Neural cell (in vitro differentiated cells): ENCODE data around the gene FRAT2. TPM values are rescaled to one million over a fixed set of nuclear protein-coding genes. Genes with fewer than 3 reads are reported as not detected.

Experiments
- H2AFZ ChIP-seq: fragments of 200-600, 300-800 bp; sonication (generic), shearing (Covaris generic); 2 replicates; pipeline ENCODE4 v1.6.0; 2014; ENCODE audit warnings: low read depth, mild to moderate bottlenecking, antibody characterized with exemption, low read length, moderate library complexity
- H3F3A ChIP-seq: fragments of 200-600 bp; shearing (Covaris generic); 2 replicates; pipeline ENCODE4 v1.6.1; 2016; ENCODE audit warnings: mild to moderate bottlenecking, moderate library complexity, mixed read lengths, antibody characterized with exemption, low read length; ENCODE audit not compliant: insufficient read depth, poor library complexity, severe bottlenecking
- H3K27ac ChIP-seq: fragments of 200-600, 300-800 bp; sonication (generic), shearing (Covaris generic); 2 replicates; pipeline ENCODE4 v1.5.1; 2014; ENCODE audit warnings: mild to moderate bottlenecking, low read length, moderate library complexity
- H3K27me3 ChIP-seq: fragments of 300-800, 200-600 bp; sonication (generic), shearing (Covaris generic); 2 replicates; pipeline ENCODE4 v1.6.0; 2014; ENCODE audit warnings: mild to moderate bottlenecking, low read depth, low read length, moderate library complexity; ENCODE audit not compliant: insufficient read depth
- H3K36me3 ChIP-seq: fragments of 300-800, 200-600 bp; sonication (generic), shearing (Covaris generic); 2 replicates; pipeline ENCODE4 v1.5.1; 2014; ENCODE audit warnings: mild to moderate bottlenecking, antibody characterized with exemption, low read length, moderate library complexity; ENCODE audit not compliant: insufficient read depth
- H3K4me2 ChIP-seq: fragments of 300-800, 200-600 bp; sonication (generic), shearing (Covaris generic); 2 replicates; pipeline ENCODE4 v1.6.0; 2014; ENCODE audit warnings: mild to moderate bottlenecking, low read length
- H3K4me3 ChIP-seq: fragments of 300-800, 200-600 bp; sonication (generic), shearing (Covaris generic); 2 replicates; pipeline ENCODE4 v1.5.1; 2014; ENCODE audit warnings: mild to moderate bottlenecking, low read length, moderate library complexity
- H3K79me2 ChIP-seq: fragments of 200-600 bp; shearing (Covaris generic); replicated peaks from 2 replicates; pipeline ENCODE4 v1.6.0; 2014; ENCODE audit warnings: mild to moderate bottlenecking, low read length, moderate library complexity; ENCODE audit not compliant: insufficient read depth
- H3K9ac ChIP-seq: fragments of 300-800, 200-600 bp; sonication (generic), shearing (Covaris generic); 2 replicates; pipeline ENCODE4 v1.6.1; 2016; ENCODE audit warnings: mild to moderate bottlenecking, low read length, mixed read lengths
- H3K9me2 ChIP-seq: fragments of 200-600 bp; shearing (Covaris generic); 2 replicates; pipeline ENCODE4 v1.6.1; 2016; ENCODE audit warnings: mild to moderate bottlenecking, low read length, mixed read lengths; ENCODE audit not compliant: insufficient read depth
- H3K9me3 ChIP-seq: fragments of 200-600, 300-800 bp; sonication (generic), shearing (Covaris generic); 2 replicates; pipeline ENCODE4 v1.6.1; 2016; ENCODE audit warnings: mild to moderate bottlenecking, mixed run types, low read length, moderate library complexity, mixed read lengths
- H4K20me1 ChIP-seq: fragments of 200-600 bp; shearing (Covaris generic); 2 replicates; pipeline ENCODE4 v1.6.1; 2016; ENCODE audit warnings: mild to moderate bottlenecking, mixed run types; ENCODE audit not compliant: insufficient read depth
- EP300 ChIP-seq: fragments of 450-650 bp; conservative IDR thresholded peaks from 2 replicates; pipeline ENCODE4 v1.6.1; 2014; ENCODE audit warnings: antibody characterized with exemption, mild to moderate bottlenecking, moderate library complexity; ENCODE audit not compliant: poor library complexity, severe bottlenecking
- EZH2 ChIP-seq: fragments of 200-600, 300-800 bp; shearing (Covaris generic), sonication (generic); IDR thresholded peaks from 2 replicates; pipeline ENCODE4 v1.6.1; 2014; ENCODE audit warnings: antibody characterized with exemption, low read length, borderline replicate concordance, mild to moderate bottlenecking; ENCODE audit not compliant: insufficient read depth, poor library complexity, severe bottlenecking
- MXI1 ChIP-seq: fragments of 450-650 bp; conservative IDR thresholded peaks from 2 replicates; pipeline ENCODE4 v1.6.1; 2014; ENCODE audit warnings: antibody characterized with exemption, mild to moderate bottlenecking; ENCODE audit not compliant: poor library complexity, severe bottlenecking
- POLR2AphosphoS5 ChIP-seq: IDR thresholded peaks from 2 replicates; pipeline ENCODE4 v1.6.1; 2012
- RAD21 ChIP-seq: fragments of 450-650 bp; conservative IDR thresholded peaks from 2 replicates; pipeline ENCODE4 v1.6.1; 2014; ENCODE audit warnings: antibody characterized with exemption, mild to moderate bottlenecking, moderate library complexity
- REST ChIP-seq: IDR thresholded peaks from 2 replicates; pipeline ENCODE4 v1.6.1; 2012; ENCODE audit warnings: borderline replicate concordance
- SMC3 ChIP-seq: fragments of 450-650 bp; conservative IDR thresholded peaks from 2 replicates; pipeline ENCODE4 v1.6.1; 2014; ENCODE audit warnings: antibody characterized with exemption, mild to moderate bottlenecking, moderate library complexity; ENCODE audit not compliant: poor library complexity
- TAF1 ChIP-seq: IDR thresholded peaks from 2 replicates; pipeline ENCODE4 v1.6.1; 2012; ENCODE audit warnings: low read depth
- polyA plus RNA-seq: library from polyadenylated mRNA; depleted of rRNA; stranded (reverse); fragments of >200 nt; gene quantifications from 2 replicates; pipeline ENCODE4 v1.2.3, GENCODE V29; 2014
- TF ChIP-seq, protein P1 (sequence below): fragments of 450-650 bp; IDR thresholded peaks from 2 replicates; pipeline ENCODE4 v1.5.1; 2014; ENCODE audit warnings: antibody characterized with exemption, mild to moderate bottlenecking, moderate library complexity; ENCODE audit not compliant: poor library complexity, severe bottlenecking

Gene FRAT2
- polyA plus RNA-seq, 1 donor from 2014 or later, result 18.5 TPM

GRCh38 chr10:97338041-97338440 is 3.5 kb upstream of the FRAT2 start:
- H3F3A ChIP-seq, result peaks cover 3% of the 10 kb centered on the region
- H3K9me3 ChIP-seq, result no peaks in the 10 kb centered on the region
- H3K27me3 ChIP-seq, result peaks cover 63% of the 10 kb centered on the region
- no peak overlapping the region for H3K9ac ChIP-seq
- no peak overlapping the region for H2AFZ ChIP-seq
- H3K4me2 ChIP-seq, result peak overlapping the region; percentile 36
- no peaks in the 10 kb centered on the region for H3K36me3 ChIP-seq
- peak overlapping the region; percentile 52 for H3K4me3 ChIP-seq
- no peak overlapping the region for H3K27ac ChIP-seq
- no peaks in the 10 kb centered on the region for H3K79me2 ChIP-seq
- H3K9me2 ChIP-seq, result no peaks in the 10 kb centered on the region
- H4K20me1 ChIP-seq, result no peaks in the 10 kb centered on the region
- TF ChIP-seq POLR2AphosphoS5 (no peak), MXI1 (no peak), SMC3 (no peak), EZH2 (no peak), REST (no peak), EP300 (no peak), TAF1 (no peak)
- TF ChIP-seq, protein P1, sequence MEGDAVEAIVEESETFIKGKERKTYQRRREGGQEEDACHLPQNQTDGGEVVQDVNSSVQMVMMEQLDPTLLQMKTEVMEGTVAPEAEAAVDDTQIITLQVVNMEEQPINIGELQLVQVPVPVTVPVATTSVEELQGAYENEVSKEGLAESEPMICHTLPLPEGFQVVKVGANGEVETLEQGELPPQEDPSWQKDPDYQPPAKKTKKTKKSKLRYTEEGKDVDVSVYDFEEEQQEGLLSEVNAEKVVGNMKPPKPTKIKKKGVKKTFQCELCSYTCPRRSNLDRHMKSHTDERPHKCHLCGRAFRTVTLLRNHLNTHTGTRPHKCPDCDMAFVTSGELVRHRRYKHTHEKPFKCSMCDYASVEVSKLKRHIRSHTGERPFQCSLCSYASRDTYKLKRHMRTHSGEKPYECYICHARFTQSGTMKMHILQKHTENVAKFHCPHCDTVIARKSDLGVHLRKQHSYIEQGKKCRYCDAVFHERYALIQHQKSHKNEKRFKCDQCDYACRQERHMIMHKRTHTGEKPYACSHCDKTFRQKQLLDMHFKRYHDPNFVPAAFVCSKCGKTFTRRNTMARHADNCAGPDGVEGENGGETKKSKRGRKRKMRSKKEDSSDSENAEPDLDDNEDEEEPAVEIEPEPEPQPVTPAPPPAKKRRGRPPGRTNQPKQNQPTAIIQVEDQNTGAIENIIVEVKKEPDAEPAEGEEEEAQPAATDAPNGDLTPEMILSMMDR, result no peak

DNA sequence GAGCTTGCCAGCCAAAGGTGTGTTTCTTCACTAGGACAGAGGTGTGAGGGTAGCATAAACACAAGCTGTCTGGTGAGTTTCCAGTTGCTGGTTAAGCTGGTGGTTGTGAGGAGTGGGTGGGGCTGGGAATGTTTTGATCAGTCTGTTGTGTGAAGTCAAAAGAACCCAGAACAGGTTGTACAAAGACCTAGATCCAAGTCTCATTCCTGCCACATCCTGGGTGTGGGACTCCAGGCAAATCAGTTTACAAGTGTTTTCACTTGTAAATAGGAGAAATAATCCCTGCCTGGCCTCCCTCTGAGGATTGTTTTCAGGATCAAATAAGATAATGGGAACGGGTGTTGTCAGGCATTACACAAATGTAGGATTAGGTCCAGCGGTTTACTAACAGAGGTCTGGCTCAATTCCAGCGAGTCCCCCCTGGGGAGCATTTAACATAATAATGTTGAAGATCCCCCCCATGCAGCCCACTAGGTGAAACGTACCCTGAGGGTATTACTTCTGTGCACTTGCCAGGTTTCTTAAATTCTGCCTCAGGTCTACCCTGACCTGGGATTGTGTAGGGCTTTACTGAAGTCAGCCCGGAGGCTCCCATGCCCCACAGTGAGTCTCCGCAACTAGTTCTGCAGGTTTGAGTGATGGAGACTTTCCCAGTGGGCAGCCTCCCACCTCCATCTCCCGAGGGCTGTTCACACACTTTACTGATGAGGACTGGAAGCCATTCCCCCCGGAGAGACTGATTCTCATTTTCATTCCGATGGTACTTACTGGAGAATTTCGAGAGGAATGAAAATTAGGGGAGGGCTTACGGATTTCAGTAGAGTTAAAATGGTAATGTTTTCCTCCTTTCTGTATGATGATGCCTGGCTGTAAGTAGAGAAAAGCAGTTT is 2.7 kb upstream of the FRAT2 start:
- no peaks in the 10 kb centered on the region for H3K9me3 ChIP-seq
- H3F3A ChIP-seq, result peaks cover 3% of the 10 kb centered on the region
- no peak overlapping the region for H3K9ac ChIP-seq
- peak overlapping the region; percentile 52 for H3K4me3 ChIP-seq
- no peaks in the 10 kb centered on the region for H4K20me1 ChIP-seq
- H3K36me3 ChIP-seq, result no peaks in the 10 kb centered on the region
- no peak overlapping the region for H2AFZ ChIP-seq
- peaks cover 60% of the 10 kb centered on the region for H3K27me3 ChIP-seq
- peak overlapping the region; percentile 36 for H3K4me2 ChIP-seq
- H3K79me2 ChIP-seq, result peaks cover 6% of the 10 kb centered on the region
- H3K9me2 ChIP-seq, result no peaks in the 10 kb centered on the region
- TF ChIP-seq, protein P1, result no peak
- TF ChIP-seq RAD21, result no peak
- no peak for TF ChIP-seq POLR2AphosphoS5
- no peak for TF ChIP-seq MXI1
- no peak for TF ChIP-seq REST
- H3K27ac ChIP-seq, result no peak overlapping the region
